Gastrocnemius medialis (tissue), 4 donors: ENCODE measurements around the gene C5orf46. TPM values are rescaled to one million over a fixed set of nuclear protein-coding genes. Genes with fewer than 3 reads are reported as not detected.

Experiments
- ATAC-seq, 2 donors: fragments of 150-250 bp; one replicate each; pipeline ENCODE4 v1.9.1; 2016
- DNase-seq, 2 donors: peaks; one replicate each; pipeline ENCODE4 v3.0.0-alpha.2; 2019
- H3K27ac ChIP-seq, 4 donors: fragments of 200-600 bp; sonication (generic); 1 replicate in 1 of 4; 2 replicates in 3 of 4; pipeline ENCODE4 v1.5.1; 2016 to 2018; ENCODE audit warnings: mild to moderate bottlenecking in 2 of 4, moderate library complexity in 1 of 4
- H3K27me3 ChIP-seq, 3 donors: fragments of 200-600 bp; sonication (generic) in 2 of 3; 1 replicate in 1 of 3; 2 replicates in 2 of 3; pipeline versions ENCODE4 v1.5.1 to v1.6.0; 2016 to 2019; ENCODE audit warnings: mild to moderate bottlenecking in 1 of 3, moderate library complexity in 1 of 3
- H3K36me3 ChIP-seq, 2 donors: fragments of 200-600 bp; sonication (generic) in 1 of 2; one replicate each; pipeline ENCODE4 v1.5.1; 2017 to 2018
- H3K4me1 ChIP-seq, 2 donors: fragments of 200-600 bp; sonication (generic) in 1 of 2; one replicate each; pipeline ENCODE4 v1.5.1; 2016 to 2017; ENCODE audit warnings: mild to moderate bottlenecking in 2 of 2
- H3K4me3 ChIP-seq, 4 donors: fragments of 200-600 bp; sonication (generic) in 3 of 4; 1 replicate in 1 of 4; 2 replicates in 3 of 4; pipeline ENCODE4 v1.5.1; 2016 to 2019; ENCODE audit warnings: mild to moderate bottlenecking in 2 of 4
- H3K9me3 ChIP-seq, 3 donors: fragments of 200-600 bp; sonication (generic) in 2 of 3; 1 replicate in 1 of 3; 2 replicates in 2 of 3; pipeline ENCODE4 v1.5.1; 2016 to 2019
- POLR2A ChIP-seq, 2 donors: fragments of 450-650 bp; IDR thresholded peaks; one replicate each; pipeline ENCODE4 v1.6.1; 2017; ENCODE audit warnings: antibody characterized with exemption in 2 of 2, mild to moderate bottlenecking in 2 of 2, moderate library complexity in 2 of 2
- in situ Hi-C, 4 donors: fragments of 200-750 bp; cut with MboI; loops; one replicate each; pipeline versions ENCODE4 v1.15.0 to v1.8.0; 2017; ENCODE audit warnings: low sequenced_read_pairs in 4 of 4
- intact Hi-C: fragments of 100-400 bp; cut with DNase I; formaldehyde crosslinking; loops from one replicate; pipeline ENCODE4 v1.15.1; 2023; ENCODE audit warnings: low total_unique reads
- total RNA-seq, 4 donors: library from RNA; depleted of rRNA; stranded (reverse); fragments of >200 nt; gene quantifications; one replicate each; pipeline versions ENCODE4 v1.1.0 to v1.2.3, GENCODE V29; 2016
- TF ChIP-seq, protein P1 (sequence below), 5 experiments: fragments of 450-650 bp in 3 of 5; fragments of 200-600 bp in 2 of 5; sonication (generic) in 2 of 5; IDR thresholded peaks in 4 of 5; conservative IDR thresholded peaks in 1 of 5; 1 replicate in 4 of 5; 2 replicates in 1 of 5; pipeline ENCODE4 v1.5.1; 2016 to 2019; ENCODE audit warnings: antibody characterized with exemption in 5 of 5, mild to moderate bottlenecking in 3 of 5, moderate library complexity in 3 of 5

Gene C5orf46
- total RNA-seq, 4 donors from 2014 or later: not detected

DNA sequence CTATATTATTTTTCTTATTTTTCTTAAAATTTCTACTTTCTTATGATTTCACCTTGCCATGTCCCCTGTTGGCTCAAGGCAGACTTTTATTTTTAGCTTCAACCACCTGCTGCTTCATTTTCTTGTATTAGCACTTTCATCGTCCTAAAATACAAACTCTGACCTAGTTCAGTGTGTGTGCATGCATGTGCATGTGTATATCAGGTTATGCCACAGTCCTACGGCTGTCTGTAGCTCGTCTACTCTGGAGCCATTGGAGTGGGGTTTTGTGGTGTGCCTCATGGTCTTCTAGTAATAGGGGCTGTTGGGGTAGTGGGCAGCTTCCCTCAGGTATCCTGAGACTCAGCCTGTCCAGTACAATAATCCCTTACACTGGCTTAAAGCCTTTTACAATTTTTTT lies 61.5 kb downstream of the C5orf46 start:
- in situ Hi-C loops: no loop called here
- H3K4me3 ChIP-seq: no peak overlapping the region

DNA sequence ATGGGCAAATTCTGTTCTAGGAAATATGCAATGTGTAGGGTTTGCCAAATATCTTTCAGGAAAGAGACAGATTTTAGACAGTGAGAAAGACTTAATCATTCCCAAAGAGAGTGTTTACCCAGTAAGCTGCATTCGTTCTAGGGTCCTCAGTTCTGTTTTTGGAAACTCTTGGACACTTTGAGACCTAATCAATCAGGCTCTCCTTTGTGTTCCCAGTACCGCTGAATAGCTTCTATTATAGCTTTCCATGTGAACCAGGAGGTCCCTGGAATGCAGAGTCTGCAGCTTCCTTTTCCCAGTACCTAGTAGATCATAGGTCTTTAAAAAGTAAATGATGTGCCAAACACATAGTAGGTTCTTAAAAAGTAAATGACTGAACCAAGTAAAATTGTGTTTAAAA lies 63.5 kb downstream of the C5orf46 start:
- Histone ChIP-seq H3K9me3 (no peaks in the 10 kb centered on the region), H3K36me3 (no peaks in the 10 kb centered on the region), H3K27ac (no peak overlapping the region), H3K4me3 (no peak overlapping the region), H3K27me3 (no peaks in the 10 kb centered on the region), H3K4me1 (no peaks in the 10 kb centered on the region)
- no peak for ATAC-seq
- in situ Hi-C loops (no loop called here), intact Hi-C loops (no loop called here)
- DNase-seq: no peak
- no peak for TF ChIP-seq POLR2A (IDR thresholded peaks at IDR 0.05)
- TF ChIP-seq, protein P1, sequence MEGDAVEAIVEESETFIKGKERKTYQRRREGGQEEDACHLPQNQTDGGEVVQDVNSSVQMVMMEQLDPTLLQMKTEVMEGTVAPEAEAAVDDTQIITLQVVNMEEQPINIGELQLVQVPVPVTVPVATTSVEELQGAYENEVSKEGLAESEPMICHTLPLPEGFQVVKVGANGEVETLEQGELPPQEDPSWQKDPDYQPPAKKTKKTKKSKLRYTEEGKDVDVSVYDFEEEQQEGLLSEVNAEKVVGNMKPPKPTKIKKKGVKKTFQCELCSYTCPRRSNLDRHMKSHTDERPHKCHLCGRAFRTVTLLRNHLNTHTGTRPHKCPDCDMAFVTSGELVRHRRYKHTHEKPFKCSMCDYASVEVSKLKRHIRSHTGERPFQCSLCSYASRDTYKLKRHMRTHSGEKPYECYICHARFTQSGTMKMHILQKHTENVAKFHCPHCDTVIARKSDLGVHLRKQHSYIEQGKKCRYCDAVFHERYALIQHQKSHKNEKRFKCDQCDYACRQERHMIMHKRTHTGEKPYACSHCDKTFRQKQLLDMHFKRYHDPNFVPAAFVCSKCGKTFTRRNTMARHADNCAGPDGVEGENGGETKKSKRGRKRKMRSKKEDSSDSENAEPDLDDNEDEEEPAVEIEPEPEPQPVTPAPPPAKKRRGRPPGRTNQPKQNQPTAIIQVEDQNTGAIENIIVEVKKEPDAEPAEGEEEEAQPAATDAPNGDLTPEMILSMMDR (IDR thresholded peaks at IDR 0.05 in 4 of 5, conservative IDR thresholded peaks at IDR 0.05 in 1 of 5): no peak

More for the DNA sequence above, 61.5 kb downstream of the C5orf46 start:
- TF ChIP-seq POLR2A (IDR thresholded peaks at IDR 0.05): no peak
- TF ChIP-seq, protein P1 (IDR thresholded peaks at IDR 0.05 in 4 of 5, conservative IDR thresholded peaks at IDR 0.05 in 1 of 5): no peak
- Histone ChIP-seq H3K27me3 (no peaks in the 10 kb centered on the region), H3K4me1 (no peaks in the 10 kb centered on the region), H3K36me3 (no peaks in the 10 kb centered on the region), H3K9me3 (no peaks in the 10 kb centered on the region), H3K27ac (no peak overlapping the region)
- ATAC-seq (no peak), DNase-seq (no peak)
- intact Hi-C loops: no loop called here

Other genes with a start within 250 kb of the C5orf46 start
- gene JAKMIP2, start 123.8 kb downstream of the C5orf46 start, total RNA-seq: under 1 TPM in 1 of 4 donors, not detected in 3; 0.20 TPM
- not detected for gene SPINK1, start 74.9 kb downstream of the C5orf46 start, total RNA-seq
- gene SCGB3A2, start 27.8 kb downstream of the C5orf46 start, total RNA-seq: not detected
- gene SPINK5, start 157.4 kb upstream of the C5orf46 start, total RNA-seq: 1 to 10 TPM in 1 of 4 donors, under 1 TPM in 1, not detected in 2; 0.09 to 1.8 TPM